HG02885 (cell line): ENCODE measurements around the gene TOP3B.

ENCODE experiments used
- ATAC-seq: cut with Tn5 transposase; IDR thresholded peaks from one replicate; pipeline ENCODE4 v1.9.1; 2021; ENCODE audit warnings: mild to moderate bottlenecking; ENCODE audit not compliant: unreplicated experiment, poor library complexity

The TOP3B gene

GRCh38 chr22:21985214-21985613, 2.6 kb upstream of the TOP3B start:
- ATAC-seq, result no peak

GRCh38 chr22:21984793-21985192, 2.2 kb upstream of the TOP3B start:
- no peak for ATAC-seq

- ATAC-seq, result no peak
Measured at GRCh38 chr22:21981874-21982273, 713 bp downstream of the TOP3B start.

- no peak for ATAC-seq
Measured at GRCh38 chr22:21980547-21980946, 2.0 kb downstream of the TOP3B start.

- ATAC-seq, result no peak
Measured at GRCh38 chr22:21978564-21979386, 3.8 kb downstream of the TOP3B start.

- ATAC-seq, result no peak
Measured at GRCh38 chr22:21977814-21978213, 4.8 kb downstream of the TOP3B start.

- ATAC-seq, result no peak
Measured at GRCh38 chr22:21975854-21976345, 6.7 kb downstream of the TOP3B start.

GRCh38 chr22:21975273-21975672, 7.3 kb downstream of the TOP3B start:
- no peak for ATAC-seq

GRCh38 chr22:21974058-21974649, 8.4 kb downstream of the TOP3B start:
- no peak for ATAC-seq

- ATAC-seq, result no peak
Measured at GRCh38 chr22:21972806-21973205, 9.8 kb downstream of the TOP3B start.

GRCh38 chr22:21972293-21972779, 10.3 kb downstream of the TOP3B start:
- ATAC-seq, result no peak

- no peak for ATAC-seq
Measured at GRCh38 chr22:21971858-21972275, 10.7 kb downstream of the TOP3B start.

GRCh38 chr22:21970800-21971617, 11.6 kb downstream of the TOP3B start:
- ATAC-seq, result no peak

- ATAC-seq, result no peak
Measured at GRCh38 chr22:21970037-21970799, 12.4 kb downstream of the TOP3B start.

GRCh38 chr22:21968452-21969129, 14.0 kb downstream of the TOP3B start:
- ATAC-seq, result no peak

- ATAC-seq, result no peak
Measured at GRCh38 chr22:21967693-21968271, 14.8 kb downstream of the TOP3B start.

- no peak for ATAC-seq
Measured at GRCh38 chr22:21966643-21967516, 15.7 kb downstream of the TOP3B start.

GRCh38 chr22:21965762-21966288, 16.8 kb downstream of the TOP3B start:
- no peak for ATAC-seq
